ENCODE data around the gene GALNT7.
"Not testable (repeated sequence)": the region's sequence is repeated elsewhere in the genome, so short reads cannot be mapped to it uniquely, and the experiment has no call there.

Gene GALNT7

GRCh38 chr4:173199553-173199952 is 30.9 kb downstream of the GALNT7 start:
- DNase-seq (ENCODE audit: low spot score), result no peak

GRCh38 chr4:173200103-173200884 is 31.7 kb downstream of the GALNT7 start:
- no peak for DNase-seq (ENCODE audit: low spot score)

- DNase-seq (ENCODE audit: low spot score), result no peak
These were observed 33.8 kb downstream of the GALNT7 start for GRCh38 chr4:173202395-173202794.

GRCh38 chr4:173205656-173206055 is 37.0 kb downstream of the GALNT7 start:
- no peak for DNase-seq (ENCODE audit: low spot score)

- DNase-seq (ENCODE audit: low spot score), result no peak
These were observed 39.8 kb downstream of the GALNT7 start for GRCh38 chr4:173208420-173208819.

GRCh38 chr4:173211222-173211621 is 42.6 kb downstream of the GALNT7 start:
- DNase-seq (ENCODE audit: low spot score), result no peak

GRCh38 chr4:173211838-173212237 is 43.2 kb downstream of the GALNT7 start:
- no peak for DNase-seq (ENCODE audit: low spot score)

GRCh38 chr4:173212379-173212778 is 43.8 kb downstream of the GALNT7 start:
- no peak for DNase-seq (ENCODE audit: low spot score)

- DNase-seq (ENCODE audit: low spot score), result no peak
These were observed 44.7 kb downstream of the GALNT7 start for GRCh38 chr4:173213296-173213695.

- no peak for DNase-seq (ENCODE audit: low spot score)
These were observed 45.6 kb downstream of the GALNT7 start for GRCh38 chr4:173214231-173214630.

- no peak for DNase-seq (ENCODE audit: low spot score)
These were observed 46.0 kb downstream of the GALNT7 start for GRCh38 chr4:173214661-173215060.

GRCh38 chr4:173217075-173217474 is 48.5 kb downstream of the GALNT7 start:
- no peak for DNase-seq (ENCODE audit: low spot score)

GRCh38 chr4:173217727-173218126 is 49.1 kb downstream of the GALNT7 start:
- DNase-seq (ENCODE audit: low spot score), result no peak

GRCh38 chr4:173218411-173219125 is 50.0 kb downstream of the GALNT7 start:
- no peak for DNase-seq (ENCODE audit: low spot score)

GRCh38 chr4:173219126-173219437 is 50.5 kb downstream of the GALNT7 start:
- DNase-seq (ENCODE audit: low spot score), result not testable (repeated sequence)

- DNase-seq (ENCODE audit: low spot score), result no peak
These were observed 55.1 kb downstream of the GALNT7 start for GRCh38 chr4:173223743-173224142.

- no peak for DNase-seq (ENCODE audit: low spot score)
These were observed 57.8 kb downstream of the GALNT7 start for GRCh38 chr4:173226401-173226888.

GRCh38 chr4:173227756-173228155 is 59.1 kb downstream of the GALNT7 start:
- DNase-seq (ENCODE audit: low spot score), result no peak

GRCh38 chr4:173230062-173230461 is 61.5 kb downstream of the GALNT7 start:
- no peak for DNase-seq (ENCODE audit: low spot score)

- DNase-seq (ENCODE audit: low spot score), result peak; percentile 11
These were observed 63.3 kb downstream of the GALNT7 start for GRCh38 chr4:173231916-173232315.

GRCh38 chr4:173233857-173234256 is 65.2 kb downstream of the GALNT7 start:
- no peak for DNase-seq (ENCODE audit: low spot score)

- no peak for DNase-seq (ENCODE audit: low spot score)
These were observed 66.4 kb downstream of the GALNT7 start for GRCh38 chr4:173235050-173235449.

GRCh38 chr4:173236301-173236700 is 67.7 kb downstream of the GALNT7 start:
- DNase-seq (ENCODE audit: low spot score), result no peak

GRCh38 chr4:173237152-173237551 is 68.5 kb downstream of the GALNT7 start:
- no peak for DNase-seq (ENCODE audit: low spot score)

All from HuH-7.5 (cell line).